ENCODE measurements around the gene IKBKG.

Gene IKBKG

GRCh38 chrX:154594491-154594890, 47.1 kb downstream of the IKBKG start:
- no peak for ATAC-seq (ENCODE audit: low read depth)
- no peaks in the 10 kb centered on the region for H3K9me3 ChIP-seq (ENCODE audit: severe bottlenecking)

GRCh38 chrX:154595559-154596249, 48.3 kb downstream of the IKBKG start:
- no peaks in the 10 kb centered on the region for H3K36me3 ChIP-seq (ENCODE audit: low read depth)
- ATAC-seq (ENCODE audit: low read depth) (no peak), DNase-seq (ENCODE audit: low spot score) (no peak)
- no peak overlapping the region for H3K4me3 ChIP-seq (ENCODE audit: severe bottlenecking)
- H3K9me3 ChIP-seq (ENCODE audit: severe bottlenecking), result no peaks in the 10 kb centered on the region
- peaks cover 26% of the 10 kb centered on the region for H3K4me1 ChIP-seq (ENCODE audit: insufficient read depth, poor library complexity, severe bottlenecking)
- H3K27me3 ChIP-seq (ENCODE audit: insufficient read depth, poor library complexity, severe bottlenecking), result no peaks in the 10 kb centered on the region
- peak overlapping the region; percentile 91 for H3K27ac ChIP-seq (ENCODE audit: poor library complexity, severe bottlenecking)
- TF ChIP-seq CTCF (IDR thresholded peaks at IDR 0.05; ENCODE audit: poor library complexity, severe bottlenecking), result no peak

More at GRCh38 chrX:154594491-154594890, 47.1 kb downstream of the IKBKG start:
- H3K27me3 ChIP-seq (ENCODE audit: insufficient read depth, poor library complexity, severe bottlenecking), result no peaks in the 10 kb centered on the region
- peaks cover 17% of the 10 kb centered on the region for H3K4me1 ChIP-seq (ENCODE audit: insufficient read depth, poor library complexity, severe bottlenecking)
- DNase-seq (ENCODE audit: low spot score), result no peak
- no peak overlapping the region for H3K27ac ChIP-seq (ENCODE audit: poor library complexity, severe bottlenecking)
- no peak for TF ChIP-seq CTCF (IDR thresholded peaks at IDR 0.05; ENCODE audit: poor library complexity, severe bottlenecking)
- no peak overlapping the region for H3K4me3 ChIP-seq (ENCODE audit: severe bottlenecking)
- no peaks in the 10 kb centered on the region for H3K36me3 ChIP-seq (ENCODE audit: low read depth)

GRCh38 chrX:154596290-154596929, 49.0 kb downstream of the IKBKG start:
- no peaks in the 10 kb centered on the region for H3K36me3 ChIP-seq (ENCODE audit: low read depth)
- ATAC-seq (ENCODE audit: low read depth), result peak; percentile 78
- H3K27me3 ChIP-seq (ENCODE audit: insufficient read depth, poor library complexity, severe bottlenecking), result no peaks in the 10 kb centered on the region
- no peaks in the 10 kb centered on the region for H3K9me3 ChIP-seq (ENCODE audit: severe bottlenecking)
- DNase-seq (ENCODE audit: low spot score), result peak; percentile 90
- no peak overlapping the region for H3K4me3 ChIP-seq (ENCODE audit: severe bottlenecking)
- peak overlapping the region; percentile 91 for H3K27ac ChIP-seq (ENCODE audit: poor library complexity, severe bottlenecking)
- TF ChIP-seq CTCF (IDR thresholded peaks at IDR 0.05; ENCODE audit: poor library complexity, severe bottlenecking), result peak; percentile 59
- peaks cover 33% of the 10 kb centered on the region for H3K4me1 ChIP-seq (ENCODE audit: insufficient read depth, poor library complexity, severe bottlenecking)

GRCh38 chrX:154597221-154597620, 49.8 kb downstream of the IKBKG start:
- Histone ChIP-seq H3K4me1 (ENCODE audit: insufficient read depth, poor library complexity, severe bottlenecking) (peaks cover 36% of the 10 kb centered on the region), H3K27me3 (ENCODE audit: insufficient read depth, poor library complexity, severe bottlenecking) (no peaks in the 10 kb centered on the region), H3K9me3 (ENCODE audit: severe bottlenecking) (no peaks in the 10 kb centered on the region), H3K27ac (ENCODE audit: poor library complexity, severe bottlenecking) (peak overlapping the region; percentile 91), H3K36me3 (ENCODE audit: low read depth) (no peaks in the 10 kb centered on the region), H3K4me3 (ENCODE audit: severe bottlenecking) (no peak overlapping the region)
- no peak for ATAC-seq (ENCODE audit: low read depth)
- TF ChIP-seq CTCF (IDR thresholded peaks at IDR 0.05; ENCODE audit: poor library complexity, severe bottlenecking), result no peak
- no peak for DNase-seq (ENCODE audit: low spot score)

DNA sequence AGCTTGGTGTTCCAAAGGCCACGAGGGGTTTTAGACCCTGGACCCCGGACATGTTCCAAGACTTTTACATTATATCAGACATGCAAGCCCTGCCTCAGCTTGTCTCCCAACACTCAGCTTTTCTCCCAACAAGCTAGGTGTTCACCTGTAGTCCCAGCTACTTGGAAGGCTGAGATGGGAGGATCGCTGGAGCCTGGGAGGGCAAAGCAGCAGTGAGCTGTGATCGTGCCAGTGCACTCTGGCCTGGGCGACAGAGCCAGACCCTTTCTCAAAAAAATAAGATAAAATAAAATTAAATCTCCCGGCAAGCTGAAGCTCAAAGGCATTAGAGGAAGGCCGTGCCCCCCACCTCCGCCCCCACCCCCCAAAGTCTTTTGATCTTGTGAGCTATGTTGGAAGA, 51.2 kb downstream of the IKBKG start:
- no peak for TF ChIP-seq CTCF (IDR thresholded peaks at IDR 0.05; ENCODE audit: poor library complexity, severe bottlenecking)
- Histone ChIP-seq H3K27ac (ENCODE audit: poor library complexity, severe bottlenecking) (no peak overlapping the region), H3K27me3 (ENCODE audit: insufficient read depth, poor library complexity, severe bottlenecking) (no peaks in the 10 kb centered on the region), H3K4me1 (ENCODE audit: insufficient read depth, poor library complexity, severe bottlenecking) (peaks cover 41% of the 10 kb centered on the region), H3K4me3 (ENCODE audit: severe bottlenecking) (no peak overlapping the region), H3K9me3 (ENCODE audit: severe bottlenecking) (no peaks in the 10 kb centered on the region), H3K36me3 (ENCODE audit: low read depth) (no peaks in the 10 kb centered on the region)
- ATAC-seq (ENCODE audit: low read depth) (no peak), DNase-seq (ENCODE audit: low spot score) (no peak)
